D721Med (cell line): ENCODE data around the gene LMAN1L.

Experiments used
- DNase-seq: peaks from one replicate; pipeline ENCODE4 v3.0.0; 2011; ENCODE audit warnings: low spot score; ENCODE audit not compliant: insufficient read length
- FAIRE-seq: peaks from 2 replicates; lab custom pipeline; 2011; peaks lifted over from hg19 to GRCh38; lab: Jason Lieb, UNC
- CTCF ChIP-seq: IDR thresholded peaks from 2 replicates; pipeline ENCODE4 v1.5.1; 2012; ENCODE audit warnings: mild to moderate bottlenecking, control low read depth; ENCODE audit not compliant: insufficient read depth; ENCODE audit errors: missing control alignments

The LMAN1L gene

GRCh38 chr15:74791007-74791406, 21.6 kb upstream of the LMAN1L start:
- no peak for FAIRE-seq
- DNase-seq, result no peak
- no peak for TF ChIP-seq CTCF

- no peak for TF ChIP-seq CTCF
- no peak for FAIRE-seq
- no peak for DNase-seq
These were observed 21.0 kb upstream of the LMAN1L start for GRCh38 chr15:74791667-74792066.

DNA sequence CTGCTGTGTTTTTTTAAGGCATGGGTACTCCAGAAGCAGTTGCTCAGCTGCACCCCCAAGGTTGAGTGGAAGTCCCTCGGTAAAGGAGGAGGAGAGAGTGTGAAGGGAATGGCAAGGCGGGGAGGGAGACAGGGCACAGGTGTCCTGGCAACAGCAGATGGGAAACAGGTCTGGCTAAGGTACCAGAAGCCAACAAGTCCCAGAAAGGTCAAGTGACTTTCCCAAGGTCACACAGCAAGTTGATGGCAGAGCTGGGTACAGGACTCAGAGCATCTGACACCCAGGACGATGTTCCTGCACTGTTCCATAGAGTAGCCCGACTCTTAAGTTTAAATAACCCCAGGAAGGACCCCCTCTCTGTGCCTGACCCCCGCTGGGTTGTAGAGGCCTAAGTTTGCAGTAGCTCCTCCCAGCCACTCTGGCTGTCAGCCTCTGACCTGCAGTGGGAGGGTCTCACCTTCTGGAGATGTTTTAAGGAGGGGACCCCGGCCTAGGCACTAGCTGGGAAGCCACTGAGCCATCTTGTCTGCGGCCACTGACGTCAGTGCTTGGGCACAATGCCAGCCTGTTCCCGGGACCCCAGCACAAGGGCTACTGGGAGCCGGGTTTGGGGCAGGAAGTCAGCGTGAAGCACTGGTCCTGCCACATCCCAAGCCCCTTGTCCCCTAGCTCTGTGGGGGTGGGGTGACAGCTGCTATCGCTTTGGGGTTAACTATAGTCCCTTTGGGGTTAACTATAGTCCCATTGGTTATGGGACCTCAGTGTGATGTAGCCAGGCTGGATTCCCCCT, 20.2 kb upstream of the LMAN1L start:
- no peak for TF ChIP-seq CTCF
- DNase-seq (no peak), FAIRE-seq (no peak)

DNA sequence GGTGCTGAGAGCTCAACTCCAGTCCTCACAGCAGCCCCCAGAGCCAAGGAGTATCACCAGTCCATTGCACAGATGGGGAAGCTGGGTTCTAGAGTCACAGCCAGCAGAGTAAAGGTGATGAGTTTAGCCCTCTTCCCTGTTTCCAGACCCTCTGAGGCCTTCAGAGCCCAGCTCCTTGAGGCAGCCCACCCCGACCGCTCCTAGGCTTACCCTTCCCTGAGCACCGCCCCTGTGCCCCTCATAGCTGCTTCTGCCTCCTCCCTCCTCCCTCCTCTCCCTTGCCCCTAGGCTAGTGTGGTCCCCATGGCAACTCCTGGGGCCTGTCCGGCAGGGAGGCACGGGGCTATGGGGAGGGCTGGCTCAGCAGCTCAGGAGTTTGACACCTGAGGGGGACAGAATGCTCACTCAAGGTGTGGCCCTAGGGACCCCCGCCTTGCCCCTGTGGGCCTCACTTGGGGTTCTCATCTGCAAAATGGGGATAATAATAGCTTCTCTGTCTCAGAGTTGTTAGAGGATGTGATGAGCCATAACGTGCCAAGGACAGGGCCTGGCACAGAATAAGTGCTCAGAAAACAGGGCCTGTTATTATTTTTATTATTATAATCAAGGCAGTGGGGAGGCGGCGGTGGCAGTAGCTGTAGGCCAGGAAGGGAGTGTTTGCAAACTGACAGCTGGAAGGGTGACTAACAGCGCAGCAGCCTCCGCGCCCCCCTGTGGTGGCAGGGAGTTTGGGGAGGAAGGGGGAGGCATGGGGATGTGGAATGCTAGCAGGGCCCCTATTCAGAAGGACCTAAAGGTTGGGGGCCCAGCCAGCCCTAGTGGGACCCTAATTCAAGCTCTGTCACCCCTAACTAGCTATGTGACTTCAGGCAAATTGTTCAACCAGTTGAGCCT, 19.3 kb upstream of the LMAN1L start:
- DNase-seq (no peak), FAIRE-seq (no peak)
- no peak for TF ChIP-seq CTCF

DNA sequence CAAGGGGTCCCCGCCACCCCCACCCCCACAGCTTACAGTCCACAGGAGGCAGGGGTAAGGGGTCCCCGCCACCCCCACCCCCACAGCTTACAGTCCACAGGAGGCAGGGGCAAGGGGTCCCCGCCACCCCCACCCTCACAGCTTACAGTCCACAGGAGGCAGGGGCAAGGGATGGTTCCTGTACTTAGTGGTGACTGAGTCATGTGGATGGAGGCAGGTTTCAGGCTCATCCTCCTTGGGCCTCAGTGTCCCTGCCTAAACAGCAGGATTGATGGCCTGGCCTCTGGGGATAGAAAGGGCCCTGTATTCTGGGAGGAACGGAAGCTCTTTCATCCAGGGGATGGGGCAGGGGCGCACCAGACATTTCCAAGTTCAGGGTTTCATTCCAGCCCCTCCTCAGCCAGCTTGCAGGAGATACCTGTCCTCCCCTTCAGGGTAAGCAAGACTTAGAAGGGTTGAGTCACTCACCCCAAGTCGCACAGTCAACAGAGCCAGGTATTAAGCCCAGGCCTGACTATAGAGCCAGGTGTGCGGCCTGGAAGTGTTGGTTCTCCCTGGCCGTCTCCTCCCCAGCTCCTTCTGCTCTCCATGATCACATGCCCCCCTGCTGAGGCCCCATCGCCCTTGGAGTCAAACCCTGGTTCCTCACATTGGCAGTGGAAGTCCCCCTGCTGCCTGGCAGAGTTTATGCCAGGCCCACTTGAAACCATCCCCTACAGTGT, 18.2 kb upstream of the LMAN1L start:
- no peak for FAIRE-seq

DNA sequence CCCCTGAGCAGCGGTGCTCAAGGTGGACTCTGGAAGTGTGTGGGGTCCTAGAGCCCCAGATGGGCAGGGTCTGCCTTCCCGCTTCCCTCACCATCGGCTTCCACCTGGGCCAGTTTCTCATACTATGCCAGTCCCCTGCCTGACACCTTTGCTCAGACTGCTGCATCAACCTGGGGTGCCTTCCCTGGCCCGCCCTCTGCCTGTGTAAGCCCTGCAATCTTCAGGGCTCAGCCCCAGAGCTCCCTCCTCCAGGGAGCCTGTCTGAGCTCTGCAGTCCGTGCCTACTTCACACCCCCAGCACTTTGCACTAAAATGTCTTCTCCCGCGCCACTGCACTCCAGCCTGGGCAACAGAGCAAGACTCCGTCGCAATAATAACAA, 17.7 kb upstream of the LMAN1L start:
- TF ChIP-seq CTCF, result no peak
- FAIRE-seq (no peak), DNase-seq (no peak)

More for the DNA sequence above, 18.2 kb upstream of the LMAN1L start:
- no peak for TF ChIP-seq CTCF
- DNase-seq, result no peak
